HG03064 (cell line): ENCODE measurements around the gene OR4E2.
"Not testable (repeated sequence)": the region's sequence is repeated elsewhere in the genome, so short reads cannot be mapped to it uniquely, and the experiment has no call there.

Experiments used
- ATAC-seq: cut with Tn5 transposase; IDR thresholded peaks from one replicate; pipeline ENCODE4 v1.9.1; 2021; ENCODE audit warnings: low read depth; ENCODE audit not compliant: unreplicated experiment

Gene OR4E2, protein sequence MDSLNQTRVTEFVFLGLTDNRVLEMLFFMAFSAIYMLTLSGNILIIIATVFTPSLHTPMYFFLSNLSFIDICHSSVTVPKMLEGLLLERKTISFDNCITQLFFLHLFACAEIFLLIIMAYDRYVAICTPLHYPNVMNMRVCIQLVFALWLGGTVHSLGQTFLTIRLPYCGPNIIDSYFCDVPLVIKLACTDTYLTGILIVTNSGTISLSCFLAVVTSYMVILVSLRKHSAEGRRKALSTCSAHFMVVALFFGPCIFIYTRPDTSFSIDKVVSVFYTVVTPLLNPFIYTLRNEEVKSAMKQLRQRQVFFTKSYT

DNA sequence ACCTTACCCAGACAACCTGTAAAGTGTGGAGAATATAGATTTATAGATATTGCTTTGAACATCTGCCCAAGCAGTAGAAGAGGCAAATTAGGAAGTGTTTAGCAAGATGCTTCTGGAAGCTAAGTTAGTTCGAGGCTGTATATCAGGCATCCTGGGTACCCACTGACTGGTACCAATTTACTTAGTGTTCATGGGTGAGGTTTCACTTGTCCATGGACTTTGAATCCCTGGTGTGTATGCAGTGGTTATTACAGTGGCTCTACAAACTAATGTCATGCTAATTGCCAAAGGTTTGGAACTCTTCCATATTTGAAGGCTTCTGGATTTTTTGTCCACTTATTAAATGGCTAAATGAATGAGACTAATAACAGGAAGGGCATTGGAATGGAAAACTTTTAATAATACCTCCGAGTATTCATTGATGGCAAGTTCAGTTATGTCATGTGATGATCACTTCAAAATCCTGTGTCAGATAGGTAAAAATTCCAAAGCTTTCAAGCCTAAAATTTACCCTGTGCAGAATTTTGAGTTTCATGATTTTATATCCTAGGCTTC is at the start of gene OR4E2:
TSS of gene OR4E2 (plus strand) at position 505 of the 555 bp plus-strand sequence. CDS start 11,248 bp downstream, outside the sequence.
- ATAC-seq: no peak

DNA sequence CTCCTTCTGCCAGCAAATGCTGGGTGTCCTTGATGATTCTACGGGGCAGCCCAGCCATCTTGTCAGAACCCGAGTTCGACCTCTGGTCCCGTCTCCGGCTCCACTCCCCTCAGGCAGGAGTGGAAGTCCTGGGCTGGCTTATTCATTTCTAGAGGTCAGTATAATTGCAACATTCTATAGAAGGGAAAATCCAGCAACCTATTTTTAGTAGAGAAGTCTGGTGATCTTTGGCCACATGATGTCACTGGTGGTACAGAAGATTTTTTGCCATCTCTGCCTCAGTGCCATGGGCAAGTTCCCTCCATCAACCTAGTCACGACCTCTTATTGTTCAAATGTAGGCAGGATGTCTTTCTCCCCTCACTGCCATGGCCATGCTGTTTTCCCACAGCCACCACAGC is 41.3 kb upstream of the OR4E2 start:
- no peak for ATAC-seq

DNA sequence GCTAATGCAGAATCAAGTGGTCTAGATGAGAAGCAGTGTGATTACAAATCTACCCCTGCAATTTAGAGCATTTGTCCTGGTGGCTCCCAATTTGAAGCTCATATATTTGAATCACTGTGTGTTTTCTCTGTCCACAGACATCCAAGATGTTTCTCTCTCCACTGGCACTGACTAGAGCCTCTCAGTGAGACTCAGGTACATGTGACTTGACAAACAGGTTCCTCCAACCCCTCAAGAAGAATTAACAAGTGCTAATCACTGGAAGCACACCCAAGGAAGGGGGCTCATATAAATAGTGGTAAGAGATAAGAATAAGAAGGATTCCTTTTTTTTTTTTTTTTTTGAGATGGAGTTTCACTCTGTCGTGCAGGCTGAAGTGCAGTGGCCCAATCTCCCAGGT is 39.4 kb upstream of the OR4E2 start:
- no peak for ATAC-seq

DNA sequence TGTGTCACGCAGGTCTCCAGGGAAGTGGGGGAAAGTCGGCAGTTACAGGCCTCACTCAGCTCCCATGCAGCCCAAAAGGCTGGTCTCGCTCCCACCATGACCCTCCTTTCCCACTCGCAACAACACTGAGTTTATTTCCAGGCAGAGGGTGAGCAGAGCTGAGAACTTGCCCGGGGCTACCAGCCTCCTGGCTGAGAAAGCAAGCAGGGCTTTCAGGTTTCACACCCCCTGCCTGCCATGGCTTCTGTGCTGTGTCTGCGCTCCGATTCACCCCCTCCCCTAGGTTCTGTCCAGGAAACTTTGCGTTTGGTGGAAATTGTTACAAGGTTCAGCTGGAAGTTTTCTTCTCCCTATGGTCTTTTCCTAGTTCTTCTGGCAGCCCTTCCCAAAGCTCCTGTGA is 36.0 kb upstream of the OR4E2 start:
- ATAC-seq: no peak

DNA sequence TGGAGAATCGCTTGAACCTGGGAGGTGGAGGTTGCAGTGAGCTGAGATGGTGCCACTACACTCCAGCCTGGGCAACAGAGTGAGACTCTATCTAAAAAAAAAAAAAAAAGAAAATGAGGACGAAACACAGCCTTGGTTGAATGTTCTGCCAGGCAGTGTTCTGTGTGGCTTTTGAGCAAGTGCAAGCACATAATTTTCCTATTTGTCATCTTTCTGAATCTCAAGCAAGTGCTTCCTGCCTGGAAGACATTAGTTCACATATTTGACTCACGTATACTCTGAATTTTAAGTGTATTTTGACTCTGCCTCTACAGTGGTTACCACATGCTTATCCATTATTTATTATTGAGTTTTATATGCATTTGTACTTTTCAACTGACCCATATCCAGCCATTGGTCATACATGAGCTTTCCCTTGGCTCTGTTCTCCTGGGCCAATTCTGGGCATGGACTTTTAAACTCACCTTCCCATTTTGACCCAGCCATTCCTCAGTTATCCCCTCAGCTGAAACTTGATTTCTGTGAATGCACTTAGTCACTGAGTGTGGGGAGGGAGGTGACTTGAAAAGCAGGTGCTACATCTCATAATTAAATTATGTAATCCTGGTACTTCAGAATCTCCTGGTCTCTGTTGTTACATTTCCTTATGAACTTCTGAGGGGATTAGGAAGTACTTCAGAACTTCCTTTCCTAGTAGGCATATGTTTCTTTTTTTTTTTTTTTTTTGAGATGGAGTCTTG is 27.0 kb upstream of the OR4E2 start:
- ATAC-seq: no peak

DNA sequence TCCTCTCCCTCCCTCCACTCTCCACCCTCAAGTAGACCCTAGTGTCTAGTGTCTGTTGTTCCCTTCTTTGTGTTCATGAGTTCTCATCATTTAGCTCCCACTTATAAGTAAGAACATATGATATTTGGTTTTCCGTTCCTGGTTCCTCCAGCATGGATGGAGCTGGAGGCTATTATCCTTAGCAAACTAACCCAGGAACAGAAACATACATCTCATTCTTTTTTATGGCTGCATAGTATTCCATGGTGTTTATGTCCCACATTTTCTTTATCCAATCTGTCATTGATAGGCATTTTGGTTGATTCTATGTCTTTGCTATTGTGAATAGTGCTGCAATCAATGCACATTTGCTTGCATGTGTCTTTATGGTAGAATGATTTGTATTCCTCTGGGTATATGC is 23.1 kb upstream of the OR4E2 start:
- not testable (repeated sequence) for ATAC-seq

DNA sequence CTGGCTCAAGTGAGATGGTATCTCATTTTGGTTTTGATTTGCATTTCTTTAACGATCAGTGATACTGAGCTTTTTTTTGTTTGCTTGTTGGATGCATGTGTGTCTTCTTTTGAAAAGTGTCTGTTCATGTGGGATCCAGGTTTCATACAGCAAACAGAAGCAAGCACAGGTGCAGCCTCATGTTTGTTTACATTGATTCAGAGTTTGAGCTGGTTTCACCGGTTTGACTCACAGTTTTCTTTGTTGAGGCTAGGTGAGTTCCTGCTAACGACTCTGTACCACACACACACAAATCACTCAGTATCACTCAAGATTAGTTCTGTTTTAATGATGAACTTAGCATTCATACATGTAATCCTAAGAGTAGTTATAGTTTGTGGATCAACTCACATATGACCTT is 22.6 kb upstream of the OR4E2 start:
- no peak for ATAC-seq

DNA sequence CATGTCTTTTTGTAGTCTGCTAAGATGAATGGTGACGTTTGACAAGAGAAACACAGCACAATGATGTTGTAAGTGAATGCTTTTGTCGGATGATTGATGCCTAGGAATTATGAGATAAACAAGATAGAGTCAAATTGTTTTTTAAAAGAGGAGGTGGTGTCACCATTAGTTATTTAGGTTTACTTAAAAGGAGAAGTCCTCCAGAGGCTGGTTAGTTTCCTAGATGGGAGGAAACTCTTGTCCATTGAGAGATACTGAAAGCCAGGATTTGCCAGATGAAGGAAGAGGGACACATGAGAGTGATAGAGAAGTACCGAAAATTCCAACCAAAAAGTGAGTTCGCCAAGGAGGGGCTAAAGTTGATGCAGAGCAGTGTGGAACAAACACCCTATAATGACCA is 18.8 kb upstream of the OR4E2 start, which contains the start of gene OR10G2:
TSS of gene OR10G2 (minus strand) at position 101 of the 400 bp plus-strand sequence. CDS start at position 3, 98 bp downstream.
- no peak for ATAC-seq

DNA sequence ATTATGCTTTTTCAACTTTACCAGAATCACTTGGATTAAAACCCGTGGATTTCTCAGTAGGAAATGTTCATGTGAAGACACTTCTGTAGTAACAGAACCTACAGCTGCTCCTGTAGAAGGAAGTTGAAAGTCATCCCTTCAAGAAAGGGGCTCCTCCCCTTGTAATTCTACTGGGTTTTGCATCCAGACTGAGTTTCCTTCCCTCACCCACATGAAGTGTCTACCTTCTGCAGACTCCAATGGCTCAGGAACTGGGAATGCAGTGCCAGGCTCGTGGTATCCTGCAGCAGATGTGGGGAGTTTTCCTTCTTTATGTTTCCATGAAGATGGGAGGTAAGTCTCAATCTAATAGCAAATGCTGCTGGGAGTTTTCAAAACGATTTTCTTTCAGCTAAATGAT is 11.0 kb upstream of the OR4E2 start:
- ATAC-seq: no peak

DNA sequence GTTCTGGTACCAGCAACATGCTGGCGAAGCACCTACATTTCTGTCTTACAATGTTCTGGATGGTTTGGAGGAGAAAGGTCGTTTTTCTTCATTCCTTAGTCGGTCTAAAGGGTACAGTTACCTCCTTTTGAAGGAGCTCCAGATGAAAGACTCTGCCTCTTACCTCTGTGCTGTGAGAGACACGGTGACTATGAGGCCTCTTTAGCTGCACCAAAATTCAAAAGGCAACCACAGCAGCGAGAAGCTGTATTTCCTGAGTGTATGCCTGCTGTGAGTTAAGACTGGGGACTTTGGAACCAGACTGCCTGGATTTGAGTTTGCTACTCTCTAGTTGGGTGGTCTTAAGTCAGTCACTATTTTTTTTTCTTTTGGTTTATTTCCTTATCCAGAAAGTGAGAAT is 10.2 kb upstream of the OR4E2 start:
- ATAC-seq: no peak

DNA sequence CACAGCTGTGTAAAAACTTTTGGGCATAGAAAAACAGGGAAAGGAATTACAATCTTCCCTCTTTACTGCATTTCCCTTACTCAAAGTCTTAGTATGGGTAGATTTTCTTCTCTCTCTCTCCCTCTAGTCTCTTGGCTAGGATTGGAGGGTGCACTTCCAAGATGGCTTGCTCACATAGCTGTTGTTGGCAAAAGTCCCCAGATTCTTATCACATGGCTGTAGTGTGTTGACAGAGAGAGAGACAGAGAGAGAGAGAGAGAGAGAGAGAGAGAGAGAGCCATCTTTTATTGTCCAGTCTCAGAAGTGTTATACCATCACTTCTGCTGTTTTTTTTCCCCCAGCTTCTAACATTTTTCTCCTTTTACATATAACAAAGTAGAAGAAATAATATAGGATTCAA is 6.3 kb upstream of the OR4E2 start:
- no peak for ATAC-seq

DNA sequence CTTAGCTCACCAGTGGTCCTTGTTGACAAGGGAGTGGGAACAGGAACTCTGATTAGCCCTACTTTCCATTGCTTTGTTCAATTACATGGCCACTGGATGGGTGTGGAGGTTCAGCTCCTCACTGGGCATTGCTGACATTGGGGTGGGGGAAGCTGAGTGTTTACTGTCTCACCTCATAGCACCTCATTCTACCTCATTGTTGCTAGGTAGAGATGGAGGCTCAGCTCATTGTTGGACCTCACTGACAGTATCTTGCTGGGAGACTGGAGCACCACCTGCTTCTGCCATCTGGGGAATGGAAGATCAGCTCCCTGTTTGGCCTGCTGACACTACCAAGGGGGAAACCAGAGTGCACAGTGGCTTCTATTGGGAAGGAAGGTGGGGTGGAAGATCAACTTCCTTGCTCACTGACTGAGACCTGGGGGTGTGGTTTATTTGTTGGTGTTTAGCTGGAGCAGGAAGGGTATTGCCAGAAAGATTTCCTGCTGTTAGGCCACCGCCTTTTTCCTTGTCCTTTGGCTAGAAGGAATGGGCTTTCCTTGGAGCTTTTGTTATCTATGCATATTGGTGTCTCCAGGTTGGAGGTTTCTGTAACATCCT is 1.3 kb upstream of the OR4E2 start:
- ATAC-seq: no peak

DNA sequence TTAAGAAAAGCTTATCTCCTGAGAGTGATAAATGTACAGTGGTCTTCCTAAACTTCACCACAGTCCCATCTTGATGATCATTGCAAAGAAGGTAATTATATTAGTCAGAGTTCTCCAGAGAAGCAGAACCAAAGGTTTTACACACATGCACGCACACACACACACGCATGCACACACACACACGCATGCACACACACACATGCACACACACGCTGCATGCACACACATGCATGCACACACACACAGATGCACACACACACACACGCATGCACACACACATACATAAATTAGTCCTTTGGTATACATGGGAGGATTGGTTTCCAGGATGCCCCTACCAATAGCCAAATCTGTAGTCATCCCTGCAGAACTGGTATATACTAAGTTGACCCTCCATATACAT is 580 bp downstream of the OR4E2 start:
- no peak for ATAC-seq

DNA sequence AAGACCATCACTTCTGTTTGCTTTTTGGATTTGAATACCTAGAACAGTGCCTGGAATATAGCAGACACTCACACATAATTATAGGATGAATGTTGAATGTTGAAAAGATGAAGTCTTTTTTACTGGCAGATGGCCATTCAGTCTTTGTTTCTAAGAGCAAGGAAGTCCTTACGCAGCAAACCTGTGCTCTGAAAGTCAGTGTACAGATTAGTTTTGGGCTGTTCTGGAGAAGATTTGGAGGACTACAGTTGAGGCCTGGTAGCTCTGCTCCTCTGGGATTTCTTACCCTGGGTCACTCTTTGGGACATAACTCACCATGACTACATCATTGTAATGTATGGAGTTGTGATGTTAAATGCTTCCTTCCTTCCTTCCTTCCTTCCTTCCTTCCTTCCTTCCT is 3.3 kb downstream of the OR4E2 start:
- ATAC-seq: no peak

DNA sequence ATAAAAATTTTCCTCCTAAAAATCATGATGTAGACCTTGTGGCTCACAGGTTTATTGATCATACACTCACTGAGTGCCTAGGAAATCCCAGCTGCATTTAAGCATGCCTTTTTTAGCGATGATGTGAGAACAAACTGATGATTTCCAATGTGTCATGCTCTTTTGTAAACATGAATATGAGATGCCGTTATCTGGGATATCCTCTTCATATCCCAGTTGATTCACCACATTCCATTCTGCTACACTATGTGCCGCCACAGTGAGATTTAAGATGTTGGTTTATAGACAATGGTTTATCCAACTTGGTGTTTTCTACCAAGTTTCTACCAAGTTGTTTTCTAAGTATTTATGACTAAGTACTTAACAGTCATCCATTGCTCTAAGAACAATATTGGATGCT is 14.7 kb downstream of the OR4E2 start:
- no peak for ATAC-seq

DNA sequence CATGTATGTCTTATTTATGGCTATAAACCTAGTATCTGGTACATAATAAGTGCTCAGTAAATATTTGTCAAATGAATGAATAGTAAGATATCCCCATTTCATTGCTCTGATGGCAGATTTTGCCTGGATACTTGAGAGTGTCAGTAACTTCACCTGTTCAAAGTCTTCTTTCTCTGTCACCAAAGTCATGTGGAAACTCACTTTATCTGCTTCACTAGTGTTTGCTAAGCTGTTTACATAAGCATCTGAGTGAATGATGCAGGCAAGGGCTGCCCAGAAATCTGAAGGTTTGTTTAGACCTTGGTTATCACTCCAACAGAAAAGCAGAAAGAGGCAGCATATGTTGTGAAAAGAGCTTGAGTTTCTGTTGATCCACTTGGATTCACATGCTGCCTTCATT is 15.6 kb downstream of the OR4E2 start:
- no peak for ATAC-seq

DNA sequence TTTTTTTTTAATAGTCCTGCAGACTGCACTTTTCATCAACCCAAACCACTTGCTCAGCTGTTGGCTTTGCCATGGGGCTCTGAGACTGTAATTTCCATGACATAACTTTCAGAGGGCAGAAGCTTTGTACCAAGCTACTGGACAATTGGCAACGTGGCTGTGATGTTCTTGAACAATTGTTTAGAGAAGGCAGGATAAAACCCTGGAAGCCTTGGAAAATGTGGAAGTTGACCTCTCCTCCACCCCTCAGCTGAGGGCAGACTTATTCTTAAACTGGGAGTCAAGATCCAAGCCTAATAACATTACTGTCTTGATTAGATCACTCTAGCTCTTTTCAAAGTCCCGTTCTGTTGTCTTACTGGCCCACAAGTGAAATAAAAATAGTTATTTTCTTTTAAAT is 17.7 kb downstream of the OR4E2 start:
- ATAC-seq: no peak

DNA sequence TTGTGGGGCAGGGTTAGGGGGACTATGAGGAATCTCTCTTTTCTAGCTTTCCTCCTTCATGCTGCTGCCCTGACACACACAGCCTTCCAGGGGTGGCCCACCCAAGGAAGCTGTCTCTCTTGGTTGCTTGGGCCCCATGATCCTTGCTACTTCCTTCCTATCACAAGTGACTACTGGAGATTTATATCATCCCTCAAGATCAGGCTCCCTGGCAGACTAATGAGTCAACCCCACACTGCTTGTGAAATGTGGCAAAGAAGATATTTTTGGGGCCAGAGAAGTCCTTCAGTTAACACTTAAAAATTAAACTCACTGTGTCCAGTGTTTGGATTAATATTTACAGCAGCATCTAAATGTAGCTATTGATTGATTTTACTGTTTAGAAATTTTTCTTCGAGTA is 18.5 kb downstream of the OR4E2 start:
- ATAC-seq: no peak

DNA sequence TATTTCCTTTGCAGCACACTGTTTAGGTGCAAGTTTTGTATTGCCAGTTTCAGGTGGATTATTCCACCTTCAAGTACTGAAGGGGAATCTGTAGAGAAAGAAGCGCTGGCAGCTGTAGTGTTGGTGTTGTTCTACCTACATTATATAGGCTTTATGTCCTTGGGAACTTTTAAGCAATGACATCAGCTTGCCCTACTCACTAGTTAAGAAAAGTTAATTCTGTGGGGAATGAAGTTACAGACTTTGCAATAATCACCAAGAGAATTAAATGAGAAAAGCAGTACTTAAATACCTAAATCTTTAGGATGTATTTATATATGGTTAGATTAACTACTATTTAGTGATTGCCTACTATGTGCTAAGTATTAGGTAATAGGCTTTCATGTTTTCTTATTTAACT is 20.1 kb downstream of the OR4E2 start, which contains the start of gene OR4E1:
TSS of gene OR4E1 (minus strand) at position 101 of the 400 bp plus-strand sequence. CDS start 2,883 bp downstream, outside the sequence.
- ATAC-seq: no peak

DNA sequence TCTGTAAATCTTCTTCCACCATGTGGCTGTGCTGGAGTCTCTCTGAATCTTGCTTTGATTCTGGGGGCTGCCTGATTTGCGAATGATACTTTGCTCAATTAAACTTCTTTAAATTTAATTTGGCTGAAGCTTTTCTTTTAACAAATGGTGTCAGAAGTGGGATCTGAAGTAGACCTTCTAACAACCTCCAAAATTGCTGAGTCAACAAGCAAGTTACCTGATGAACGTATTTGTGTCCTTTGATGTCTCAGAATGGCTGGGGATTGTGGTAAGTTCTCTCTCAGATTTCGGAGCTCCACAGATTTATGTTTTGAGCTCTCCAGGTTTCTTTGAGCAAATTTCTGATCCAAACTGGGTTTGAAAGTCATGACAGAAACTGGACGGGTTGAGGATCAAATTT is 21.9 kb downstream of the OR4E2 start:
- no peak for ATAC-seq

DNA sequence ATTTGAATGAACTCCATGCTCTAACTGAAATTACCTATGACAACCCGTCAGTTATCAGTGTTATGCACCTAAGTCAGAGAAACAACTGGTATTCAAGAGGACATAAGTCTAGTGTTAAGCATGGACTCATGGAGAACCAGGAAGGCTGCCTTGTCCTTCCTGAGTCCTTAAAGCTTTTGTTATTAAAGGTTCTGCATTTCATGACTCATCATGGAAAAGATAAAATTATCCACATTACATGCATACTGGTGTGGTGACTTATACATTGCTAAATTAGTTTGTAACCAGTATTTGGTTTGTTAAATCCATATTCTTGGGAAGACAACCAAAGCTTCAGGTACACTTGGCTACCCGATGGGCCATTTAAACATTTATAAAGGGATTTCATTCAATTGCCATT is 26.4 kb downstream of the OR4E2 start:
- ATAC-seq: no peak
